ENCODE results near the gene FXYD2.

DNA sequence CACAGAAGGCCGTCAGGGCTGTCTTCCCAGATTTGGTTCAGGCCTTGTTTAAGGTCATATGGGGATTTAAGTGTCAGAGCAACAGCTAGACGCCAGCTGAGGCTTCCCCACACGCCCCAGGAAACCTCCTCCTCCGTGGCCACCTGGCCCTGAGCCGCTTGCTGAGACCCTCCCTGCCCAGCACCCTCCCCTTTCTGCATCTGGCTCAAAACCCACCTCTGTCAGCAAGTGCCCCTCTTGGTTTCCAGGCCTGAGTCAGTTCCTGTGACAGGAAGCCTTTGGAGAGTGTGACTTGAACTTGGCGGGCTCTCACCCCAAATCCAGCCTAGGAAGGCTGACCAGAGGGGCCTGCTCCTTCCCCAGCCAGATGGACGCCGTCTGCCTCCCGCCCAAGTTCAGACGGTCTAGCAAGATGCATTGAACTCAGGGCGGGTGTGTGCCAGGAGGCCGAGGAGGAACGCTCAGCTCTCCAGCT is 561 bp downstream of the FXYD2 start:
- TF ChIP-seq, protein P1, sequence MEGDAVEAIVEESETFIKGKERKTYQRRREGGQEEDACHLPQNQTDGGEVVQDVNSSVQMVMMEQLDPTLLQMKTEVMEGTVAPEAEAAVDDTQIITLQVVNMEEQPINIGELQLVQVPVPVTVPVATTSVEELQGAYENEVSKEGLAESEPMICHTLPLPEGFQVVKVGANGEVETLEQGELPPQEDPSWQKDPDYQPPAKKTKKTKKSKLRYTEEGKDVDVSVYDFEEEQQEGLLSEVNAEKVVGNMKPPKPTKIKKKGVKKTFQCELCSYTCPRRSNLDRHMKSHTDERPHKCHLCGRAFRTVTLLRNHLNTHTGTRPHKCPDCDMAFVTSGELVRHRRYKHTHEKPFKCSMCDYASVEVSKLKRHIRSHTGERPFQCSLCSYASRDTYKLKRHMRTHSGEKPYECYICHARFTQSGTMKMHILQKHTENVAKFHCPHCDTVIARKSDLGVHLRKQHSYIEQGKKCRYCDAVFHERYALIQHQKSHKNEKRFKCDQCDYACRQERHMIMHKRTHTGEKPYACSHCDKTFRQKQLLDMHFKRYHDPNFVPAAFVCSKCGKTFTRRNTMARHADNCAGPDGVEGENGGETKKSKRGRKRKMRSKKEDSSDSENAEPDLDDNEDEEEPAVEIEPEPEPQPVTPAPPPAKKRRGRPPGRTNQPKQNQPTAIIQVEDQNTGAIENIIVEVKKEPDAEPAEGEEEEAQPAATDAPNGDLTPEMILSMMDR (IDR thresholded peaks at IDR 0.05) = no peak
- TF ChIP-seq POLR2A (IDR thresholded peaks at IDR 0.05) (no peak), EP300 (IDR thresholded peaks at IDR 0.05) (no peak), POLR2AphosphoS5 (IDR thresholded peaks at IDR 0.05) (peak in 1 of 2 donors; percentile 41)
